Heart left ventricle (tissue), 16 donors: ENCODE measurements around the gene MPRIP. TPM values are rescaled to one million over a fixed set of nuclear protein-coding genes. Genes with fewer than 3 reads are reported as not detected.

ENCODE experiments used
- ATAC-seq, 4 donors: fragments of 200-7000 bp; cut with Tn5 transposase; one replicate each; pipeline ENCODE4 v1.9.1; 2020 to 2022; ENCODE audit warnings: moderate library complexity in 4 of 4, mild to moderate bottlenecking in 3 of 4, moderate number of reproducible peaks in 1 of 4
- DNase-seq, 5 donors: peaks; one replicate each; pipeline ENCODE4 v3.0.0-alpha.2; 2020
- H3K27ac ChIP-seq, 12 donors: fragments of 200-600 bp; sonication (generic) in 4 of 12; one replicate each; pipeline versions ENCODE4 v1.5.0 to v1.8.0; 2016 to 2022; ENCODE audit warnings: mild to moderate bottlenecking in 2 of 12
- H3K27me3 ChIP-seq, 9 donors: fragments of 200-600 bp; sonication (generic) in 2 of 9; one replicate each; pipeline versions ENCODE4 v1.5.1 to v1.8.0; 2016 to 2022; ENCODE audit warnings: mild to moderate bottlenecking in 3 of 9
- H3K36me3 ChIP-seq, 9 donors: fragments of 200-600 bp; sonication (generic) in 2 of 9; one replicate each; pipeline versions ENCODE4 v1.5.0 to v1.8.0; 2018 to 2022; ENCODE audit warnings: mild to moderate bottlenecking in 2 of 9
- H3K4me1 ChIP-seq, 12 donors: fragments of 200-600 bp; sonication (generic) in 4 of 12; one replicate each; pipeline versions ENCODE4 v1.5.0 to v1.8.0; 2016 to 2022; ENCODE audit warnings: mild to moderate bottlenecking in 3 of 12
- H3K4me3 ChIP-seq, 12 donors: fragments of 200-600 bp; sonication (generic) in 4 of 12; one replicate each; pipeline versions ENCODE4 v1.5.0 to v1.8.0; 2017 to 2022; ENCODE audit warnings: mild to moderate bottlenecking in 9 of 12, moderate library complexity in 4 of 12
- H3K9me3 ChIP-seq, 12 donors: fragments of 200-600 bp; sonication (generic) in 4 of 12; one replicate each; pipeline versions ENCODE4 v1.5.0 to v1.8.0; 2016 to 2022; ENCODE audit warnings: mild to moderate bottlenecking in 1 of 12
- POLR2A ChIP-seq, 2 donors: fragments of 450-650 bp; IDR thresholded peaks; one replicate each; pipeline ENCODE4 v1.6.1; 2017; ENCODE audit warnings: antibody characterized with exemption in 2 of 2, mild to moderate bottlenecking in 2 of 2, moderate library complexity in 2 of 2
- WGBS, 4 donors: extraction: QIAGEN DNeasy Blood & Tissue Kit in 2 of 4; methylation state at CpG; one replicate each; pipeline versions ENCODE4 v1.1.5 to v1.1.7; 2013 to 2018; 5-methylcytosine and 5-hydroxymethylcytosine counted together
- intact Hi-C, 10 donors: fragments of 100-400 bp; cut with DNase I; formaldehyde crosslinking; loops; one replicate each; pipeline versions ENCODE4 v1.11.1 to v1.14.2; 2022
- polyA plus RNA-seq, 2 donors: library from polyadenylated mRNA; stranded (reverse); fragments of 200-250 nt; gene quantifications; one replicate each; pipeline ENCODE4 v1.2.3, GENCODE V29; 2013
- total RNA-seq, 9 donors: library from RNA; depleted of rRNA in 2 of 9; stranded (reverse); fragments of >200 nt in 2 of 9; fragmentation: NEBNext Ultra II Directional in 3 of 9; extraction: Animal tissue kit (Norgen Biotek cat#: 25700) in 3 of 9; gene quantifications; one replicate each; pipeline versions ENCODE4 v1.1.0 to v1.2.4, GENCODE V29; 2016 to 2023
- TF ChIP-seq, protein P1 (sequence below), 12 donors: fragments of 200-600 bp; sonication (generic) in 4 of 12; IDR thresholded peaks; one replicate each; pipeline versions ENCODE4 v1.5.0 to v1.8.0; 2018 to 2022; ENCODE audit warnings: antibody characterized with exemption in 12 of 12, mild to moderate bottlenecking in 5 of 12
- donor health status: ischemic (EF 13 %, LVEDD 7.1; RV severe dilation, severe dysfunction).
- donor health status: healthy with polysubstance abuse.
- donor health status: DM: no; HTN: yes; CAD: no.
- donor health status: DM: no; HTN: no; CAD: no.
- donor health status: ischemic (EF 25% LVEDD 6.9; RV normal size, moderate dysfunction).
- donor health status: ischemic (EF 25% LVEDD 5.7; RV mildly dilated, moderate dysfunction).
- donor health status: healthy.
- donor health status: DM: yes; HTN: yes; CAD: no.
- donor health status: ischemic (EF 35%, LVEDD 5.7; RV mildly dilated, moderate dysfunction).
- donor health status: nonischemic (EF 11% LVEDD 7.7; RV severe dilation, severe dysfunction).
- donor health status: DM: yes; HTN: yes; CAD: no.
- donor health status: PGD.
- donor health status: ischemic (EF 29% LVEDD 5.4; RV normal size, mild dysfunction).
- donor health status: nonischemic (EF 23%, LVEDD 6.1; RV moderate dilation, normal function).

The MPRIP gene
- total and polyA plus RNA-seq, 11 donors, result 131 to 686 (median 343) TPM

DNA sequence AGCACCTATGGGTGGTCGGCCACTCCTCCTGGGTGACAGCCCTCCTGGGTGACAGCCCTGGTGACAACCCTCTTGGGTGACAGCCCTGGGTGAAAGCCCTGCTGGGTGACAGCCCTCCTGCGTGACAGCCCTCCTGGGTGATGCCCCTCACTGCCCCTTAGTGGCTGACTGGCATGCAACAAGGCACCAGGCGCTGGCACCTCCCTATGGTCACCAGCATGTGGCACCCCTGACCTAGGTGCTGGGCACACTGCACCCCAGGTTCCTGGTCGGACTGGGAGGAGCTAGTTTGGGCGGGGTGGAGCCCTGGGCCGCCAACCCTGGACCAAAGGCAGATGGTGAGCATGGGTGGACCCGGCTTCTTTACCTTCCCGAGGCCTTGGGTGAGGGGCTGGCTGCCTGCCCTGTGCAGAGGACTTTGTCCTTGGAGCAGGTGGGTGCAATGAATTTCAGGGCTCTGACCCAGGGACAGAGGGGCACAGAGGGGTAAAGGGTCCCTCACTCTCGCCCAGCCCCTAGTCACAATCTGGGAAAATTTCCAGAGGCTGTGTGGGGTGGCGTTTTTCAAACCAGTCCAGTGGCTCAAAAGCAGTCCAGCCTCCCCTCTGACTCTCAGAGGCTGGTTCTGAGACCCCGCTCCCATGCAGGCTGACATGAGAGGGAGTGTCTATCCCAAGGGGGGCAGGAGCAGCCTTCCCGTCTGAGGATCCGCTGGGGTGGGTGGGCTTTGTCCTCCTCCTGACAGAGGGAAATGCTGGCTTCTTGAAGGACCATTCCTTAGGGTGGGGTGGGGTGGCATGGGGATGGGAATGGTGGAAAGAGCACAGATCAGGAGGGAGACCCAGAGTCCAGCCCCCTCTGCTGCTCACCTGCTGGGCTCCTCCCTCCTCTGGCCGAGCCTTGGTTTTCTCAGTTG, 44.5 kb upstream of the MPRIP start:
- peaks cover 0 to 8% (median 6%) of the 10 kb centered on the region in 12 donors for H3K4me1 ChIP-seq
- 93 to 96% (median 95%) methylated on average over 5 to 14 of the region's 14 CpGs for WGBS, 4 donors
- DNase-seq (peak in 3 of 5 donors; percentile 27 to 83 (median 45)), ATAC-seq (no peak)
- intact Hi-C loops, result no loop called here
- TF ChIP-seq POLR2A (IDR thresholded peaks at IDR 0.05), result no peak
- TF ChIP-seq, protein P1, sequence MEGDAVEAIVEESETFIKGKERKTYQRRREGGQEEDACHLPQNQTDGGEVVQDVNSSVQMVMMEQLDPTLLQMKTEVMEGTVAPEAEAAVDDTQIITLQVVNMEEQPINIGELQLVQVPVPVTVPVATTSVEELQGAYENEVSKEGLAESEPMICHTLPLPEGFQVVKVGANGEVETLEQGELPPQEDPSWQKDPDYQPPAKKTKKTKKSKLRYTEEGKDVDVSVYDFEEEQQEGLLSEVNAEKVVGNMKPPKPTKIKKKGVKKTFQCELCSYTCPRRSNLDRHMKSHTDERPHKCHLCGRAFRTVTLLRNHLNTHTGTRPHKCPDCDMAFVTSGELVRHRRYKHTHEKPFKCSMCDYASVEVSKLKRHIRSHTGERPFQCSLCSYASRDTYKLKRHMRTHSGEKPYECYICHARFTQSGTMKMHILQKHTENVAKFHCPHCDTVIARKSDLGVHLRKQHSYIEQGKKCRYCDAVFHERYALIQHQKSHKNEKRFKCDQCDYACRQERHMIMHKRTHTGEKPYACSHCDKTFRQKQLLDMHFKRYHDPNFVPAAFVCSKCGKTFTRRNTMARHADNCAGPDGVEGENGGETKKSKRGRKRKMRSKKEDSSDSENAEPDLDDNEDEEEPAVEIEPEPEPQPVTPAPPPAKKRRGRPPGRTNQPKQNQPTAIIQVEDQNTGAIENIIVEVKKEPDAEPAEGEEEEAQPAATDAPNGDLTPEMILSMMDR (IDR thresholded peaks at IDR 0.05), result peak in 3 of 12 donors; percentile 27 to 57 (median 30)
- H3K27me3 ChIP-seq, result no peaks in the 10 kb centered on the region
- no peaks in the 10 kb centered on the region for H3K9me3 ChIP-seq
- H3K27ac ChIP-seq, result no peak overlapping the region
- no peak overlapping the region for H3K4me3 ChIP-seq
- H3K36me3 ChIP-seq, result no peaks in the 10 kb centered on the region

DNA sequence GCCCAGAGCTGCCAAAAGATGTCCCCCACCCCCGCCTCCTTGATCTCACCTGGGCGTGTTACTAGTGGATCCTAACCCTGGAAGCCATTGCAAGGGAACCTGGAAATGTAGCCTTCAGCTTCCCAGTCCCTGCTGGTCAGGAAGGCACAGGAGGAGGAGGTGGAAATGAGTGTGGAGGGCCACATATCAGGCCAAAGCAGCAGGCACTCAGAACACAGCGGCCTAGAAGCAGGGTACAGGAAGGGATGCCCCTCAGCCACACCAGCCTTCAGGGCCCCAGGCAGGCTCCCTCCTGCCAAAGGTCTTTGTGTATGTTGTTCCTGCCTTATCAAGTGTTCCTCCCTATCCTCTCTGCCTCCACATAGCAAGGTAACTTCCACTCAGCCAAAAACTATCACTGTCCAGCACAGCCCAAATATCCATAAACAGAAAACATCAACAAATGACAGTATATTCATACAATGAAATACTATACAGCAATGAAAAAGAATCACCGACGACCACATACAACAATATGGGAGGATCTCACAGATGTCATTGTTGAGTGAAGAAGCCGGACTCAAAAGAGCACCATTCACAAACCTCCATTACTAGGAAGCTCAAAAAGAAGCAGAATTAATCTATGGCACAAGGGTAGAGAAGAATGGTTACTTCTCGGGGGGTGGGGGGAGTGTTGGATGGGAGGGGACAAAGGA, 42.2 kb upstream of the MPRIP start:
- no peaks in the 10 kb centered on the region for H3K36me3 ChIP-seq
- 89 to 97% (median 91%) methylated on average over 7 of the region's 7 CpGs for WGBS, 4 donors
- no peaks in the 10 kb centered on the region for H3K9me3 ChIP-seq
- no peaks in the 10 kb centered on the region for H3K27me3 ChIP-seq
- ATAC-seq (no peak), DNase-seq (no peak)
- intact Hi-C loops, result loop anchor here (2.0 to 10.0 kb wide), 15 partner anchors 105 to 642 kb away; partner anchors contain the start of genes FLCN (in 2 of the 10), COPS3 (in 1 of the 10) and NT5M (in 1 of the 10)
- H3K4me1 ChIP-seq, result peaks cover 0 to 8% (median 6%) of the 10 kb centered on the region in 12 donors
- no peak overlapping the region for H3K4me3 ChIP-seq
- H3K27ac ChIP-seq, result no peak overlapping the region
- TF ChIP-seq, protein P1 (IDR thresholded peaks at IDR 0.05), result no peak
- TF ChIP-seq POLR2A (IDR thresholded peaks at IDR 0.05), result no peak

DNA sequence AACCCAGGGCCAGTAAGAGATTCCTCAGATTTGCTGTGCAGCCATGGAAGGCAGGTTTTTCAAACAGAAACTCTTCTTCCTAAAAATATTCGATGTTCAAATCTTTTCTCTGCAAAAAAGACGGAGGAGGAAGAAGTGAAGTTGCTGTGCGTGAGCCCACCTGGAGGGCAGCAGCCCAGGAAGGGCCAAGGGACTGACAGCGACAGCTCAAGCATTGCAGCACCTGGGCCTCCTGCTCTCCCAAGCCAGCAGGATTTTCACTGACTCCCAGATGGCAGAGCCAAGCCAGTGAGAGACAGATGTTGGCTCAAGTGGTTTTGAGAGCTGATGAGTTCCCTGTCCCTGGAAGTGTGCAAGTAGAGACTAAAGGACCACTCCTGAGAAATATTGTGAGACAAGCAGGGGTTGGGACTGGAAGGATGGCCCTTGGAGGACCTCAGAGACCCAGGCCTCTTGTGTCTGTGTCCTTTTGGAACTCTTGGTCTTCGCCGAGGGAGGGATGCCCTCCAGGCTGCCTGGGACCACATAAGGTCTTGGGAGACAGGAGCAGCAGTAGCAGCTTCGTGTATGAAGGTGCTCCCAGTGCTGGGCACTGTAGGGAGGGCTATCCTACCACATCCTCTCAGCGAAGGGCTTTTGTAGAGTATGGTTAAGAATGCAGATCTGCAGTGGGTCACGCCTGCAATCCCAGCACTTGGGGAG, 41.0 kb upstream of the MPRIP start:
- H3K27me3 ChIP-seq, result no peaks in the 10 kb centered on the region
- intact Hi-C loops, result loop anchor here (2.0 to 10.0 kb wide), 15 partner anchors 104 to 641 kb away; partner anchors contain the start of genes FLCN (in 2 of the 10), COPS3 (in 1 of the 10) and NT5M (in 1 of the 10)
- TF ChIP-seq, protein P1 (IDR thresholded peaks at IDR 0.05), result no peak
- TF ChIP-seq POLR2A (IDR thresholded peaks at IDR 0.05), result no peak
- 78 to 82% (median 80%) methylated on average over 9 of the region's 9 CpGs for WGBS, 4 donors
- H3K36me3 ChIP-seq, result no peaks in the 10 kb centered on the region
- peaks cover 0 to 8% (median 6%) of the 10 kb centered on the region in 12 donors for H3K4me1 ChIP-seq
- no peaks in the 10 kb centered on the region for H3K9me3 ChIP-seq
- H3K4me3 ChIP-seq, result no peak overlapping the region
- peak in 1 of 4 donors; percentile 17 for ATAC-seq
- no peak for DNase-seq
- no peak overlapping the region for H3K27ac ChIP-seq
